Measurements from ENCODE around the gene TTC28.
"Not testable (repeated sequence)": the region's sequence is repeated elsewhere in the genome, so short reads cannot be mapped to it uniquely, and the experiment has no call there.

The TTC28 gene

GRCh38 chr22:28231441-28231840 lies 448.2 kb downstream of the TTC28 start:
- Histone ChIP-seq H3K36me3 (ENCODE audit: control insufficient read depth, insufficient read depth, low read length) (no peaks in the 10 kb centered on the region), H3K4me3 (ENCODE audit: insufficient read depth, low read depth, low read length) (no peak overlapping the region), H3K27ac (ENCODE audit: insufficient read depth, low read depth, low read length, poor library complexity, severe bottlenecking) (no peak overlapping the region), H3K4me1 (ENCODE audit: control insufficient read depth, insufficient read depth, low read length) (peaks cover 20% of the 10 kb centered on the region), H3K9me3 (ENCODE audit: control insufficient read depth, low read length) (no peaks in the 10 kb centered on the region), H3K27me3 (ENCODE audit: control insufficient read depth, insufficient read depth, low read length, poor library complexity, severe bottlenecking) (no peaks in the 10 kb centered on the region)

GRCh38 chr22:28230671-28231070 lies 449.0 kb downstream of the TTC28 start:
- no peak overlapping the region for H3K4me3 ChIP-seq (ENCODE audit: insufficient read depth, low read depth, low read length)
- no peaks in the 10 kb centered on the region for H3K9me3 ChIP-seq (ENCODE audit: control insufficient read depth, low read length)
- no peaks in the 10 kb centered on the region for H3K27me3 ChIP-seq (ENCODE audit: control insufficient read depth, insufficient read depth, low read length, poor library complexity, severe bottlenecking)
- no peak overlapping the region for H3K27ac ChIP-seq (ENCODE audit: insufficient read depth, low read depth, low read length, poor library complexity, severe bottlenecking)
- H3K4me1 ChIP-seq (ENCODE audit: control insufficient read depth, insufficient read depth, low read length) = peaks cover 20% of the 10 kb centered on the region
- WGBS, 2 experiments = 95 to 100% methylated on average over 1 of the region's 1 CpG
- no peaks in the 10 kb centered on the region for H3K36me3 ChIP-seq (ENCODE audit: control insufficient read depth, insufficient read depth, low read length)

GRCh38 chr22:28229566-28230485 lies 449.8 kb downstream of the TTC28 start:
- Histone ChIP-seq H3K27me3 (ENCODE audit: control insufficient read depth, insufficient read depth, low read length, poor library complexity, severe bottlenecking) (no peaks in the 10 kb centered on the region), H3K9me3 (ENCODE audit: control insufficient read depth, low read length) (no peaks in the 10 kb centered on the region), H3K4me1 (ENCODE audit: control insufficient read depth, insufficient read depth, low read length) (peaks cover 20% of the 10 kb centered on the region), H3K4me3 (ENCODE audit: insufficient read depth, low read depth, low read length) (no peak overlapping the region), H3K27ac (ENCODE audit: insufficient read depth, low read depth, low read length, poor library complexity, severe bottlenecking) (no peak overlapping the region), H3K36me3 (ENCODE audit: control insufficient read depth, insufficient read depth, low read length) (no peaks in the 10 kb centered on the region)
- 90 to 93% methylated on average over 3 of the region's 3 CpGs for WGBS, 2 experiments

- Histone ChIP-seq H3K27me3 (ENCODE audit: control insufficient read depth, insufficient read depth, low read length, poor library complexity, severe bottlenecking) (no peaks in the 10 kb centered on the region), H3K9me3 (ENCODE audit: control insufficient read depth, low read length) (no peaks in the 10 kb centered on the region), H3K36me3 (ENCODE audit: control insufficient read depth, insufficient read depth, low read length) (no peaks in the 10 kb centered on the region), H3K27ac (ENCODE audit: insufficient read depth, low read depth, low read length, poor library complexity, severe bottlenecking) (no peak overlapping the region), H3K4me3 (ENCODE audit: insufficient read depth, low read depth, low read length) (no peak overlapping the region), H3K4me1 (ENCODE audit: control insufficient read depth, insufficient read depth, low read length) (no peaks in the 10 kb centered on the region)
- WGBS, 2 experiments = 79% methylated on average over 5 to 7 of the region's 7 CpGs
Measured at GRCh38 chr22:28223826-28224225, 455.8 kb downstream of the TTC28 start.

- H3K4me1 ChIP-seq (ENCODE audit: control insufficient read depth, insufficient read depth, low read length) = no peaks in the 10 kb centered on the region
- 89 to 94% methylated on average over 2 to 3 of the region's 3 CpGs for WGBS, 2 experiments
- no peaks in the 10 kb centered on the region for H3K27me3 ChIP-seq (ENCODE audit: control insufficient read depth, insufficient read depth, low read length, poor library complexity, severe bottlenecking)
- H3K36me3 ChIP-seq (ENCODE audit: control insufficient read depth, insufficient read depth, low read length) = no peaks in the 10 kb centered on the region
- no peak overlapping the region for H3K27ac ChIP-seq (ENCODE audit: insufficient read depth, low read depth, low read length, poor library complexity, severe bottlenecking)
- no peak overlapping the region for H3K4me3 ChIP-seq (ENCODE audit: insufficient read depth, low read depth, low read length)
- H3K9me3 ChIP-seq (ENCODE audit: control insufficient read depth, low read length) = no peaks in the 10 kb centered on the region
Measured at GRCh38 chr22:28222976-28223745, 456.5 kb downstream of the TTC28 start.

GRCh38 chr22:28222571-28222970 lies 457.1 kb downstream of the TTC28 start:
- Histone ChIP-seq H3K36me3 (ENCODE audit: control insufficient read depth, insufficient read depth, low read length) (no peaks in the 10 kb centered on the region), H3K9me3 (ENCODE audit: control insufficient read depth, low read length) (no peaks in the 10 kb centered on the region), H3K4me3 (ENCODE audit: insufficient read depth, low read depth, low read length) (no peak overlapping the region), H3K27me3 (ENCODE audit: control insufficient read depth, insufficient read depth, low read length, poor library complexity, severe bottlenecking) (no peaks in the 10 kb centered on the region), H3K4me1 (ENCODE audit: control insufficient read depth, insufficient read depth, low read length) (no peaks in the 10 kb centered on the region), H3K27ac (ENCODE audit: insufficient read depth, low read depth, low read length, poor library complexity, severe bottlenecking) (no peak overlapping the region)
- 93 to 94% methylated on average over 2 of the region's 2 CpGs for WGBS, 2 experiments

- Histone ChIP-seq H3K4me3 (ENCODE audit: insufficient read depth, low read depth, low read length) (no peak overlapping the region), H3K27ac (ENCODE audit: insufficient read depth, low read depth, low read length, poor library complexity, severe bottlenecking) (no peak overlapping the region), H3K9me3 (ENCODE audit: control insufficient read depth, low read length) (no peaks in the 10 kb centered on the region), H3K36me3 (ENCODE audit: control insufficient read depth, insufficient read depth, low read length) (no peaks in the 10 kb centered on the region), H3K4me1 (ENCODE audit: control insufficient read depth, insufficient read depth, low read length) (no peaks in the 10 kb centered on the region), H3K27me3 (ENCODE audit: control insufficient read depth, insufficient read depth, low read length, poor library complexity, severe bottlenecking) (no peaks in the 10 kb centered on the region)
- WGBS, 2 experiments = 94 to 95% methylated on average over 3 of the region's 3 CpGs
Measured at GRCh38 chr22:28222052-28222451, 457.6 kb downstream of the TTC28 start.

- H3K4me1 ChIP-seq (ENCODE audit: control insufficient read depth, insufficient read depth, low read length) = no peaks in the 10 kb centered on the region
- WGBS, 2 experiments = 87 to 93% methylated on average over 5 of the region's 5 CpGs
- H3K27me3 ChIP-seq (ENCODE audit: control insufficient read depth, insufficient read depth, low read length, poor library complexity, severe bottlenecking) = no peaks in the 10 kb centered on the region
- H3K36me3 ChIP-seq (ENCODE audit: control insufficient read depth, insufficient read depth, low read length) = no peaks in the 10 kb centered on the region
- no peak overlapping the region for H3K27ac ChIP-seq (ENCODE audit: insufficient read depth, low read depth, low read length, poor library complexity, severe bottlenecking)
- no peak overlapping the region for H3K4me3 ChIP-seq (ENCODE audit: insufficient read depth, low read depth, low read length)
- no peaks in the 10 kb centered on the region for H3K9me3 ChIP-seq (ENCODE audit: control insufficient read depth, low read length)
Measured at GRCh38 chr22:28220626-28221363, 458.8 kb downstream of the TTC28 start.

GRCh38 chr22:28217277-28217676 lies 462.4 kb downstream of the TTC28 start:
- no peak overlapping the region for H3K27ac ChIP-seq (ENCODE audit: insufficient read depth, low read depth, low read length, poor library complexity, severe bottlenecking)
- no peaks in the 10 kb centered on the region for H3K36me3 ChIP-seq (ENCODE audit: control insufficient read depth, insufficient read depth, low read length)
- H3K4me3 ChIP-seq (ENCODE audit: insufficient read depth, low read depth, low read length) = no peak overlapping the region
- H3K4me1 ChIP-seq (ENCODE audit: control insufficient read depth, insufficient read depth, low read length) = no peaks in the 10 kb centered on the region
- H3K27me3 ChIP-seq (ENCODE audit: control insufficient read depth, insufficient read depth, low read length, poor library complexity, severe bottlenecking) = no peaks in the 10 kb centered on the region
- WGBS, 2 experiments = no CpG with 5 or more reads among the region's 1 CpG
- no peaks in the 10 kb centered on the region for H3K9me3 ChIP-seq (ENCODE audit: control insufficient read depth, low read length)

GRCh38 chr22:28214750-28215149 lies 464.9 kb downstream of the TTC28 start:
- WGBS, 2 experiments = 95% methylated on average over 4 to 5 of the region's 5 CpGs
- not testable (repeated sequence) for H3K27me3 ChIP-seq (ENCODE audit: control insufficient read depth, insufficient read depth, low read length, poor library complexity, severe bottlenecking)

More at GRCh38 chr22:28214750-28215149, 464.9 kb downstream of the TTC28 start:
- not testable (repeated sequence) for H3K9me3 ChIP-seq (ENCODE audit: control insufficient read depth, low read length); H3K36me3 ChIP-seq (ENCODE audit: control insufficient read depth, insufficient read depth, low read length); H3K4me3 ChIP-seq (ENCODE audit: insufficient read depth, low read depth, low read length); H3K4me1 ChIP-seq (ENCODE audit: control insufficient read depth, insufficient read depth, low read length); H3K27ac ChIP-seq (ENCODE audit: insufficient read depth, low read depth, low read length, poor library complexity, severe bottlenecking)

All from ectodermal cell (in vitro differentiated cells).